ENCODE measurements around the gene CASP12.

The CASP12 gene

GRCh38 chr11:104928811-104929210 lies 30.6 kb upstream of the CASP12 start:
- Histone ChIP-seq H3K4me1 (ENCODE audit: control insufficient read depth in 1 of 2, insufficient read depth in 1 of 2, low read depth in 1 of 2, low read length in 1 of 2) (no peaks in the 10 kb centered on the region), H3K27ac (no peak overlapping the region), H3K27me3 (no peaks in the 10 kb centered on the region), H3K4me3 (ENCODE audit: low read depth in 1 of 2, low read length in 1 of 2) (no peak overlapping the region), H3K9me3 (no peaks in the 10 kb centered on the region), H3K36me3 (no peaks in the 10 kb centered on the region)
- TF ChIP-seq CTCF (IDR thresholded peaks at IDR 0.05): no peak

GRCh38 chr11:104926771-104927611 lies 28.7 kb upstream of the CASP12 start:
- TF ChIP-seq CTCF (IDR thresholded peaks at IDR 0.05): no peak
- no peaks in the 10 kb centered on the region for H3K9me3 ChIP-seq
- H3K27ac ChIP-seq: no peak overlapping the region
- no peak overlapping the region for H3K4me3 ChIP-seq (ENCODE audit: low read depth in 1 of 2, low read length in 1 of 2)
- H3K4me1 ChIP-seq (ENCODE audit: control insufficient read depth in 1 of 2, insufficient read depth in 1 of 2, low read depth in 1 of 2, low read length in 1 of 2): no peaks in the 10 kb centered on the region
- no peaks in the 10 kb centered on the region for H3K36me3 ChIP-seq
- H3K27me3 ChIP-seq: no peaks in the 10 kb centered on the region

GRCh38 chr11:104925850-104926249 lies 27.6 kb upstream of the CASP12 start:
- Histone ChIP-seq H3K9me3 (no peaks in the 10 kb centered on the region), H3K36me3 (no peaks in the 10 kb centered on the region), H3K27ac (no peak overlapping the region), H3K27me3 (no peaks in the 10 kb centered on the region), H3K4me3 (ENCODE audit: low read depth in 1 of 2, low read length in 1 of 2) (no peak overlapping the region), H3K4me1 (ENCODE audit: control insufficient read depth in 1 of 2, insufficient read depth in 1 of 2, low read depth in 1 of 2, low read length in 1 of 2) (no peaks in the 10 kb centered on the region)
- TF ChIP-seq CTCF (IDR thresholded peaks at IDR 0.05): no peak

- H3K36me3 ChIP-seq: no peaks in the 10 kb centered on the region
- no peak overlapping the region for H3K27ac ChIP-seq
- H3K27me3 ChIP-seq: no peaks in the 10 kb centered on the region
- H3K4me3 ChIP-seq (ENCODE audit: low read depth in 1 of 2, low read length in 1 of 2): no peak overlapping the region
- no peaks in the 10 kb centered on the region for H3K9me3 ChIP-seq
- TF ChIP-seq CTCF (IDR thresholded peaks at IDR 0.05): no peak
- no peaks in the 10 kb centered on the region for H3K4me1 ChIP-seq (ENCODE audit: control insufficient read depth in 1 of 2, insufficient read depth in 1 of 2, low read depth in 1 of 2, low read length in 1 of 2)
Measured at GRCh38 chr11:104918113-104918824, 20.0 kb upstream of the CASP12 start.

- H3K4me3 ChIP-seq (ENCODE audit: low read depth in 1 of 2, low read length in 1 of 2): no peak overlapping the region
- no peak overlapping the region for H3K27ac ChIP-seq
- H3K4me1 ChIP-seq (ENCODE audit: control insufficient read depth in 1 of 2, insufficient read depth in 1 of 2, low read depth in 1 of 2, low read length in 1 of 2): no peaks in the 10 kb centered on the region
Measured at GRCh38 chr11:104917271-104918112, 19.2 kb upstream of the CASP12 start.

More at GRCh38 chr11:104917271-104918112, 19.2 kb upstream of the CASP12 start:
- Histone ChIP-seq H3K36me3 (no peaks in the 10 kb centered on the region), H3K27me3 (no peaks in the 10 kb centered on the region), H3K9me3 (no peaks in the 10 kb centered on the region)
- no peak for TF ChIP-seq CTCF (IDR thresholded peaks at IDR 0.05)
